ENCODE results near the gene PRKCZ.

Gene PRKCZ

GRCh38 chr1:2074944-2075740 lies 24.9 kb downstream of the PRKCZ start:
- no peak for DNase-seq (ENCODE audit: low read depth, low spot score)
- no peak overlapping the region for H3K4me3 ChIP-seq (ENCODE audit: low read depth, low read length)
- no peak for TF ChIP-seq CTCF (IDR thresholded peaks at IDR 0.05; ENCODE audit: low read depth, low read length)
- in situ Hi-C loops (cut with HindIII; ENCODE audit: low sequenced_read_pairs): no loop called here

GRCh38 chr1:2076826-2077225 lies 26.6 kb downstream of the PRKCZ start:
- H3K4me3 ChIP-seq (ENCODE audit: low read depth, low read length): no peak overlapping the region
- DNase-seq (ENCODE audit: low read depth, low spot score): no peak
- TF ChIP-seq CTCF (IDR thresholded peaks at IDR 0.05; ENCODE audit: low read depth, low read length): no peak
- in situ Hi-C loops (cut with HindIII; ENCODE audit: low sequenced_read_pairs): no loop called here

- H3K4me3 ChIP-seq (ENCODE audit: low read depth, low read length): no peak overlapping the region
- TF ChIP-seq CTCF (IDR thresholded peaks at IDR 0.05; ENCODE audit: low read depth, low read length): no peak
- no peak for DNase-seq (ENCODE audit: low read depth, low spot score)
- in situ Hi-C loops (cut with HindIII; ENCODE audit: low sequenced_read_pairs): no loop called here
These were observed 28.0 kb downstream of the PRKCZ start for GRCh38 chr1:2078170-2078569.

GRCh38 chr1:2079396-2080085 lies 29.3 kb downstream of the PRKCZ start:
- DNase-seq (ENCODE audit: low read depth, low spot score): no peak
- no peak overlapping the region for H3K4me3 ChIP-seq (ENCODE audit: low read depth, low read length)
- in situ Hi-C loops (cut with HindIII; ENCODE audit: low sequenced_read_pairs): no loop called here
- TF ChIP-seq CTCF (IDR thresholded peaks at IDR 0.05; ENCODE audit: low read depth, low read length): no peak

GRCh38 chr1:2080140-2080539 lies 29.9 kb downstream of the PRKCZ start:
- H3K4me3 ChIP-seq (ENCODE audit: low read depth, low read length): no peak overlapping the region
- DNase-seq (ENCODE audit: low read depth, low spot score): no peak
- TF ChIP-seq CTCF (IDR thresholded peaks at IDR 0.05; ENCODE audit: low read depth, low read length): no peak
- in situ Hi-C loops (cut with HindIII; ENCODE audit: low sequenced_read_pairs): no loop called here

GRCh38 chr1:2080884-2081283 lies 30.7 kb downstream of the PRKCZ start:
- in situ Hi-C loops (cut with HindIII; ENCODE audit: low sequenced_read_pairs): no loop called here
- no peak for TF ChIP-seq CTCF (IDR thresholded peaks at IDR 0.05; ENCODE audit: low read depth, low read length)
- no peak overlapping the region for H3K4me3 ChIP-seq (ENCODE audit: low read depth, low read length)
- no peak for DNase-seq (ENCODE audit: low read depth, low spot score)

Data from astrocyte of the spinal cord (primary cell).